OCI-LY1 (cell line): Measurements from ENCODE around the gene GALNT10.

ENCODE experiments used
- H2AFZ ChIP-seq: fragments of 200-600 bp; sonication (generic), shearing (Covaris generic); 2 replicates; pipeline ENCODE4 v1.6.0; 2014; ENCODE audit warnings: antibody characterized with exemption, mild to moderate bottlenecking, low read length
- H3F3A ChIP-seq: fragments of 200-600 bp; sonication (generic), shearing (Covaris generic); 2 replicates; pipeline ENCODE4 v1.6.0; 2014; ENCODE audit warnings: mild to moderate bottlenecking, antibody characterized with exemption, low read length, moderate library complexity; ENCODE audit not compliant: insufficient read depth
- H3K27ac ChIP-seq: fragments of 200-600 bp; sonication (generic); 2 replicates; pipeline ENCODE4 v1.5.1; 2014; ENCODE audit warnings: low read length, mixed run types, mild to moderate bottlenecking, low read depth; ENCODE audit not compliant: poor library complexity, severe bottlenecking
- H3K27me3 ChIP-seq: fragments of 200-600 bp; sonication (generic); 2 replicates; pipeline ENCODE4 v1.6.0; 2014; ENCODE audit warnings: antibody characterized with exemption, mild to moderate bottlenecking, low read length, moderate library complexity; ENCODE audit not compliant: insufficient read depth
- H3K36me3 ChIP-seq: fragments of 200-600 bp; sonication (generic); 2 replicates; pipeline ENCODE4 v1.6.1; 2014; ENCODE audit warnings: mild to moderate bottlenecking, antibody characterized with exemption, low read length, moderate library complexity, mixed read lengths; ENCODE audit not compliant: insufficient read depth
- H3K4me1 ChIP-seq: fragments of 200-600 bp; sonication (generic); 2 replicates; pipeline ENCODE4 v1.5.1; 2014; ENCODE audit warnings: mild to moderate bottlenecking, low read length, moderate library complexity; ENCODE audit not compliant: insufficient read depth, severe bottlenecking
- H3K4me2 ChIP-seq: fragments of 200-600 bp; sonication (generic), shearing (Covaris generic); 2 replicates; pipeline ENCODE4 v1.6.1; 2014; ENCODE audit warnings: low read length
- H3K4me3 ChIP-seq: fragments of 200-600 bp; sonication (generic); 2 replicates; pipeline ENCODE4 v1.5.1; 2014; ENCODE audit warnings: low read length, low read depth, mild to moderate bottlenecking, mixed read lengths; ENCODE audit not compliant: poor library complexity, severe bottlenecking
- H3K79me2 ChIP-seq: fragments of 200-600 bp; shearing (Covaris generic); 2 replicates; pipeline ENCODE4 v1.6.1; 2016; ENCODE audit warnings: mixed run types, low read length, mixed read lengths; ENCODE audit not compliant: insufficient read depth
- H3K9ac ChIP-seq: fragments of 200-600 bp; sonication (generic), shearing (Covaris generic); 2 replicates; pipeline ENCODE4 v1.6.1; 2014; ENCODE audit warnings: mild to moderate bottlenecking, low read length, mixed read lengths
- H3K9me2 ChIP-seq: fragments of 200-600 bp; sonication (generic), shearing (Covaris generic); 2 replicates; pipeline ENCODE4 v1.6.1; 2014; ENCODE audit warnings: low read depth, mild to moderate bottlenecking, low read length, mixed read lengths
- H3K9me3 ChIP-seq: fragments of 200-600 bp; shearing (Covaris generic); 2 replicates; pipeline ENCODE4 v1.6.1; 2014; ENCODE audit warnings: low read length, mixed read lengths
- H4K20me1 ChIP-seq: fragments of 200-600 bp; sonication (generic), shearing (Covaris generic); 2 replicates; pipeline ENCODE4 v1.6.0; 2016; ENCODE audit warnings: mild to moderate bottlenecking, low read length; ENCODE audit not compliant: insufficient read depth
- EZH2 ChIP-seq: fragments of 200-600 bp; sonication (generic), shearing (Covaris generic); IDR thresholded peaks from 2 replicates; pipeline ENCODE4 v1.8.0; 2017; ENCODE audit warnings: borderline replicate concordance, mixed run types, mild to moderate bottlenecking, antibody characterized with exemption, low read length, moderate library complexity, mixed read lengths
- TF ChIP-seq, protein P1 (sequence below): fragments of 200-600 bp; sonication (generic), shearing (Covaris generic); IDR thresholded peaks from 2 replicates; pipeline ENCODE4 v1.5.1; 2017; ENCODE audit warnings: mild to moderate bottlenecking, antibody characterized with exemption, low read length, moderate library complexity, mixed read lengths

Gene GALNT10

DNA sequence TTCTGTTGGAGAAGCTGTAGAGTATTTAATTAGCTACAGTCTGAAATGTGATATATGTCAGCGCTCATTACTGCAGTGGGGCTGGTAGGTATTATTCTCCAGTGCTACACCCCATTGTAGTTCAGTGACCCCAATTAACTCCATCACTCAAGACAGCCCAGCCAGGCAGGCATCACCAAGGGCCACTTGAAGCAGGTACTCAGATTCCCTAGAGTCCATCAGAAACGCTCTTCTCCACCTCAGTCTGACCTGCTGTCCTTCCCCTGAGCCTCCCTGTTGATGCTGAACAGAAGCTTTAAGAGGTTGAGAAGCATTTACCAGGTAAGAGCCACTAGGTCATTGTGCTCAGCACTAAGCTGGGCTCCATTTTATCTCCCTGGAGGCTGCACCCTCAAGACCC, 71.8 kb downstream of the GALNT10 start:
- H3K4me1 ChIP-seq, result no peaks in the 10 kb centered on the region
- H3K79me2 ChIP-seq, result no peaks in the 10 kb centered on the region
- H3K27me3 ChIP-seq, result no peaks in the 10 kb centered on the region

DNA sequence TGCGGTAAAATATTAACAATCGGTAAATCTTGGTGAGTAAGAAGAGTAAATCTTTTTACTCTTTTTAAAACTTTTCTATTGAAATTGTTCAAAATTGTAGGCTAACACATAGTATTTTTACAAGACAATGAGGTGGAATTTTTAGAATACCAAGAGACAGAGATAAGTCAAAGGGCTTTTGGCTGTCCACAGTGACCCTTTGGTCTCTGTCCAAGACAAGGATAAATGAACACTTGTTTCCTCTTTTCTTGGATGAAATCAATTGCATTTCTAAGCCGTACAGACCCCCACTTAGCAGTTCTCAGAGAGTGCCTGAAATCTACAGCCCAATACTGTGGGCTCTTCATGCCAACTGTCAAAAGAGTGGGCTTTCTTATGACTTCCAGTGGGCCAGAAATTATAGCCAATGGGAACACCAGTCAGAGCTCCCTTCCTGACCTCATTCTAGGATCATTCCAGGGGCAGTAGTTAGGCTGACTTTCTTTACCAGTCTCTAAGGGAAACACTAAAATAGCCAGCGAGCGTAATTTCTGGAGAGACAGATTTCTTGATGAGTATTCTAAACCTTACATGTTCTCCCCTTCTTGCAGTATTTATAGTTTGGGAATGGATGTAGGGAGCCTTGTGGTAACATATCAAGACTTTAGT, 74.1 kb downstream of the GALNT10 start:
- TF ChIP-seq, protein P1, sequence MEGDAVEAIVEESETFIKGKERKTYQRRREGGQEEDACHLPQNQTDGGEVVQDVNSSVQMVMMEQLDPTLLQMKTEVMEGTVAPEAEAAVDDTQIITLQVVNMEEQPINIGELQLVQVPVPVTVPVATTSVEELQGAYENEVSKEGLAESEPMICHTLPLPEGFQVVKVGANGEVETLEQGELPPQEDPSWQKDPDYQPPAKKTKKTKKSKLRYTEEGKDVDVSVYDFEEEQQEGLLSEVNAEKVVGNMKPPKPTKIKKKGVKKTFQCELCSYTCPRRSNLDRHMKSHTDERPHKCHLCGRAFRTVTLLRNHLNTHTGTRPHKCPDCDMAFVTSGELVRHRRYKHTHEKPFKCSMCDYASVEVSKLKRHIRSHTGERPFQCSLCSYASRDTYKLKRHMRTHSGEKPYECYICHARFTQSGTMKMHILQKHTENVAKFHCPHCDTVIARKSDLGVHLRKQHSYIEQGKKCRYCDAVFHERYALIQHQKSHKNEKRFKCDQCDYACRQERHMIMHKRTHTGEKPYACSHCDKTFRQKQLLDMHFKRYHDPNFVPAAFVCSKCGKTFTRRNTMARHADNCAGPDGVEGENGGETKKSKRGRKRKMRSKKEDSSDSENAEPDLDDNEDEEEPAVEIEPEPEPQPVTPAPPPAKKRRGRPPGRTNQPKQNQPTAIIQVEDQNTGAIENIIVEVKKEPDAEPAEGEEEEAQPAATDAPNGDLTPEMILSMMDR, result no peak
- TF ChIP-seq EZH2, result no peak
- H3K36me3 ChIP-seq, result no peaks in the 10 kb centered on the region
- no peak overlapping the region for H3K4me2 ChIP-seq
- H3F3A ChIP-seq, result no peaks in the 10 kb centered on the region
- H2AFZ ChIP-seq, result no peak overlapping the region
- H3K9me3 ChIP-seq, result no peaks in the 10 kb centered on the region
- H3K4me3 ChIP-seq, result no peak overlapping the region
- no peaks in the 10 kb centered on the region for H3K4me1 ChIP-seq
- H3K27ac ChIP-seq, result no peak overlapping the region
- no peaks in the 10 kb centered on the region for H3K9me2 ChIP-seq
- no peak overlapping the region for H3K9ac ChIP-seq
- no peaks in the 10 kb centered on the region for H3K79me2 ChIP-seq
- H4K20me1 ChIP-seq, result no peaks in the 10 kb centered on the region
- H3K27me3 ChIP-seq, result no peaks in the 10 kb centered on the region

More for the DNA sequence above, 71.8 kb downstream of the GALNT10 start:
- no peak for TF ChIP-seq EZH2
- TF ChIP-seq, protein P1, result no peak
- H3K9me3 ChIP-seq, result no peaks in the 10 kb centered on the region
- no peaks in the 10 kb centered on the region for H3K36me3 ChIP-seq
- no peak overlapping the region for H3K27ac ChIP-seq
- no peaks in the 10 kb centered on the region for H4K20me1 ChIP-seq
- H3K9ac ChIP-seq, result no peak overlapping the region
- no peaks in the 10 kb centered on the region for H3K9me2 ChIP-seq
- H2AFZ ChIP-seq, result no peak overlapping the region
- H3F3A ChIP-seq, result no peaks in the 10 kb centered on the region
- no peak overlapping the region for H3K4me2 ChIP-seq
- no peak overlapping the region for H3K4me3 ChIP-seq

DNA sequence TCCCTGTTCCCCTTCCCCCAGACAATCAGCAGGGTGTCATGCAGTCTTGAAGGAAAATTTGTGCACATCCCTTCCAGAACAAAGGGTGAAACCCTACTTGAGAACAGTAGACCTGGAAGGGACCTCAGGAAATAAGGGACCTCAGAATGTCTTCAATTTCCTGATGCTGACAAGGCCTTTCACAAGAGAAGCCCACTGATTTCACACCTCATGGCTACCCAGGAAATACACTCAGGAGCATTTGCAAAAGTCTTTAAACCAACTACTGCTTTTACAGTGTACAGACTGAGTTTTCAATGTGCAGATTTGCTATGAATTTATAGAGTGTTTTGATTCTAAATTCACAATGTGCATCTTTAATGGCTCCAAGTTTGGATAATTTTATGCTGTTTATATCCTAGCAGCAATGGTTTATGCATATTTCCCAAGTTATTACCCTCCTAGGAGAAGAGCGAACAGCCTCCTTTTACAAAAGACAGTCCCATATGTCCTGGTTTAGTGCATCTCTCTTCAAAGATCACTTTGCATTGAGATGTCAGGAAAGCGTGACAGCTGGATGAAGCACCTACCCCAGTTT, 74.8 kb downstream of the GALNT10 start:
- Histone ChIP-seq H2AFZ (no peak overlapping the region), H3K27ac (no peak overlapping the region), H3F3A (no peaks in the 10 kb centered on the region), H3K4me3 (no peak overlapping the region), H4K20me1 (no peaks in the 10 kb centered on the region), H3K4me1 (no peaks in the 10 kb centered on the region), H3K36me3 (no peaks in the 10 kb centered on the region), H3K27me3 (no peaks in the 10 kb centered on the region), H3K9me2 (no peaks in the 10 kb centered on the region), H3K9me3 (no peaks in the 10 kb centered on the region), H3K79me2 (no peaks in the 10 kb centered on the region), H3K4me2 (no peak overlapping the region), H3K9ac (no peak overlapping the region)
- no peak for TF ChIP-seq EZH2
- TF ChIP-seq, protein P1, result no peak
